NCI-H345 treated with DMSO at 0.1 percent for 48 hours (cell line): ENCODE measurements around the gene THAP11.

Experiments used
- DNase-seq: peaks from one replicate; lab custom pipeline; 2025; ENCODE audit not compliant: unreplicated experiment; lab: John Stamatoyannopoulos, UW

Gene THAP11

GRCh38 chr16:67883146-67883871, 41.2 kb downstream of the THAP11 start:
- no peak for DNase-seq

GRCh38 chr16:67883872-67884261, 41.7 kb downstream of the THAP11 start:
- no peak for DNase-seq

- DNase-seq: no peak
Observed at GRCh38 chr16:67884684-67885083, 42.6 kb downstream of the THAP11 start, which contains the start of gene NRN1L. Gene NRN1L, plus strand, starts transcription at chr16:67884885. Its CDS starts 19 bp downstream, at chr16:67884904.

- DNase-seq: no peak
Observed at GRCh38 chr16:67885545-67885944, 43.4 kb downstream of the THAP11 start.

- DNase-seq: no peak
Observed at GRCh38 chr16:67885976-67886375, 43.9 kb downstream of the THAP11 start.

GRCh38 chr16:67886387-67886786, 44.3 kb downstream of the THAP11 start:
- DNase-seq: no peak

GRCh38 chr16:67888331-67888730, 46.2 kb downstream of the THAP11 start:
- DNase-seq: no peak

- no peak for DNase-seq
Observed at GRCh38 chr16:67892375-67892774, 50.3 kb downstream of the THAP11 start.

- peak; percentile 71 for DNase-seq
Observed at GRCh38 chr16:67892899-67893742, 51.0 kb downstream of the THAP11 start, which contains the start of gene PSKH1. Gene PSKH1, plus strand, starts transcription at chr16:67893254. Its CDS starts 15,496 bp downstream, at chr16:67908750.
